NB4 (cell line): Measurements from ENCODE around the gene FAXDC2.

Source experiments
- CTCF ChIP-seq: IDR thresholded peaks from one replicate; pipeline ENCODE4 v1.5.1; 2012; ENCODE audit warnings: low read depth, low read length
- MYC ChIP-seq: IDR thresholded peaks from 2 replicates; pipeline ENCODE4 v1.6.1; 2011; ENCODE audit warnings: low read depth, low read length
- POLR2A ChIP-seq: IDR thresholded peaks from 2 replicates; pipeline ENCODE4 v1.6.1; 2011; ENCODE audit warnings: mild to moderate bottlenecking; ENCODE audit not compliant: insufficient read length; ENCODE audit errors: extremely low read depth
- TF ChIP-seq, protein P1 (sequence below): IDR thresholded peaks from 2 replicates; pipeline ENCODE4 v1.6.1; 2011; ENCODE audit warnings: low read depth, low read length

DNA sequence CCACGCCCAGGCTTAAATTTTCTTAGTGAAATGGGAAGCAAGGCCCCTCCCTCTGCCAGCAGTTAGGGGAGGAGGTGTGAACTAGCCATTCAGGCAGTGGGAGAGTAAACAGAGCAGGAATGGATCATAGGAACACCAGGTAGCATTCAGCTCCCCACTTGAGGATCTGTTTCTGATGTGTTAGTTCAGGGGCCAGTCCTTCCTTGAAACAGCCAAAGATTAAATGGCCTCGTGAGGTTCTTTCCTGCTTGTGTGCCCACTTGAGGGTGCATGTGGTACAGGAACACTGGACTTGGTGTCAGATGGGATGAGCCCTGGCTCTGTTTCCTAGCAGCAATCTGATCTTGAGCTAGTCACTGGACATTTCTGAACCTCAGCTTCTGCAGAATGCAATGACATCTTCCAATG, 21.2 kb downstream of the FAXDC2 start:
- TF ChIP-seq CTCF: no peak
- no peak for TF ChIP-seq POLR2A
- TF ChIP-seq, protein P1, sequence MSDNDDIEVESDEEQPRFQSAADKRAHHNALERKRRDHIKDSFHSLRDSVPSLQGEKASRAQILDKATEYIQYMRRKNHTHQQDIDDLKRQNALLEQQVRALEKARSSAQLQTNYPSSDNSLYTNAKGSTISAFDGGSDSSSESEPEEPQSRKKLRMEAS: no peak
- no peak for TF ChIP-seq MYC
